ENCODE data around the gene CDS2. TPM values are rescaled to one million over a fixed set of nuclear protein-coding genes. Genes with fewer than 3 reads are reported as not detected.

The CDS2 gene
- total and polyA plus RNA-seq, 2 of the 13 experiments (the other 11 are each of a cell fraction or from before 2014, with no cell fraction given), result 81.3 to 153 TPM

DNA sequence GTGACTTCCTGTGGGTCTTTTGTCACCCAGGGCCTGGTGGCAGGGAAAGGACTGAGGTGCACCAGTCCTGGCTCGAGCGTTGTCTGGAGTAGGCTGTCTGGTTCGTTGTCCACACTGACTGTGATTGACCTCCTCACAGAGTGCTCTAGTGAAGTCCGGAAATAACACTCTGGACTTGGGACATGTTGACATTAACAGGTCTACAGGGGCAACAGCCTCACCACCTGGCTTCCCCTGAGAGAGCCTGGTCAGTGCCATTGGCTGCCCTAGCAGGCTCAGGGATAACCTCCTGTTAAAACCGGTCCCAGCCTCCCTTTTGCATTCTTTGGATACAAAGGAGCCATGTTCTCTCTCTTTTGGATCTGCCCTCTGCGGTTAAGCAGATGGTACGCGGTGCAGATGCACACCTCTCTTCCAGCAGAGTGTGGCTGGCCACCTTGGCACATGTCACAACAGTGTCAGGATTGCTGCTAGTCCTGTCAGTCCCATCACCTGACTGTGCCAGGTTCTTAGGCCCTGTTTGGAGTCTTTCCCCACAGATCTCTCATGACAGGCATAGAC, 46.2 kb downstream of the CDS2 start (continued):
- TF ChIP-seq, protein P1, sequence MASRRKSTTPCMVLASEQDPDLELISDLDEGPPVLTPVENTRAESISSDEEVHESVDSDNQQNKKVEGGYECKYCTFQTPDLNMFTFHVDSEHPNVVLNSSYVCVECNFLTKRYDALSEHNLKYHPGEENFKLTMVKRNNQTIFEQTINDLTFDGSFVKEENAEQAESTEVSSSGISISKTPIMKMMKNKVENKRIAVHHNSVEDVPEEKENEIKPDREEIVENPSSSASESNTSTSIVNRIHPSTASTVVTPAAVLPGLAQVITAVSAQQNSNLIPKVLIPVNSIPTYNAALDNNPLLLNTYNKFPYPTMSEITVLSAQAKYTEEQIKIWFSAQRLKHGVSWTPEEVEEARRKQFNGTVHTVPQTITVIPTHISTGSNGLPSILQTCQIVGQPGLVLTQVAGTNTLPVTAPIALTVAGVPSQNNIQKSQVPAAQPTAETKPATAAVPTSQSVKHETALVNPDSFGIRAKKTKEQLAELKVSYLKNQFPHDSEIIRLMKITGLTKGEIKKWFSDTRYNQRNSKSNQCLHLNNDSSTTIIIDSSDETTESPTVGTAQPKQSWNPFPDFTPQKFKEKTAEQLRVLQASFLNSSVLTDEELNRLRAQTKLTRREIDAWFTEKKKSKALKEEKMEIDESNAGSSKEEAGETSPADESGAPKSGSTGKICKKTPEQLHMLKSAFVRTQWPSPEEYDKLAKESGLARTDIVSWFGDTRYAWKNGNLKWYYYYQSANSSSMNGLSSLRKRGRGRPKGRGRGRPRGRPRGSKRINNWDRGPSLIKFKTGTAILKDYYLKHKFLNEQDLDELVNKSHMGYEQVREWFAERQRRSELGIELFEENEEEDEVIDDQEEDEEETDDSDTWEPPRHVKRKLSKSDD (CRISPR knock-in tag; IDR thresholded peaks at IDR 0.05; ENCODE audit: low read depth), result no peak
- TF ChIP-seq, protein P2, sequence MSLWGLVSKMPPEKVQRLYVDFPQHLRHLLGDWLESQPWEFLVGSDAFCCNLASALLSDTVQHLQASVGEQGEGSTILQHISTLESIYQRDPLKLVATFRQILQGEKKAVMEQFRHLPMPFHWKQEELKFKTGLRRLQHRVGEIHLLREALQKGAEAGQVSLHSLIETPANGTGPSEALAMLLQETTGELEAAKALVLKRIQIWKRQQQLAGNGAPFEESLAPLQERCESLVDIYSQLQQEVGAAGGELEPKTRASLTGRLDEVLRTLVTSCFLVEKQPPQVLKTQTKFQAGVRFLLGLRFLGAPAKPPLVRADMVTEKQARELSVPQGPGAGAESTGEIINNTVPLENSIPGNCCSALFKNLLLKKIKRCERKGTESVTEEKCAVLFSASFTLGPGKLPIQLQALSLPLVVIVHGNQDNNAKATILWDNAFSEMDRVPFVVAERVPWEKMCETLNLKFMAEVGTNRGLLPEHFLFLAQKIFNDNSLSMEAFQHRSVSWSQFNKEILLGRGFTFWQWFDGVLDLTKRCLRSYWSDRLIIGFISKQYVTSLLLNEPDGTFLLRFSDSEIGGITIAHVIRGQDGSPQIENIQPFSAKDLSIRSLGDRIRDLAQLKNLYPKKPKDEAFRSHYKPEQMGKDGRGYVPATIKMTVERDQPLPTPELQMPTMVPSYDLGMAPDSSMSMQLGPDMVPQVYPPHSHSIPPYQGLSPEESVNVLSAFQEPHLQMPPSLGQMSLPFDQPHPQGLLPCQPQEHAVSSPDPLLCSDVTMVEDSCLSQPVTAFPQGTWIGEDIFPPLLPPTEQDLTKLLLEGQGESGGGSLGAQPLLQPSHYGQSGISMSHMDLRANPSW (CRISPR knock-in tag; IDR thresholded peaks at IDR 0.05; ENCODE audit: borderline replicate concordance), result no peak
- TF ChIP-seq, protein P3, sequence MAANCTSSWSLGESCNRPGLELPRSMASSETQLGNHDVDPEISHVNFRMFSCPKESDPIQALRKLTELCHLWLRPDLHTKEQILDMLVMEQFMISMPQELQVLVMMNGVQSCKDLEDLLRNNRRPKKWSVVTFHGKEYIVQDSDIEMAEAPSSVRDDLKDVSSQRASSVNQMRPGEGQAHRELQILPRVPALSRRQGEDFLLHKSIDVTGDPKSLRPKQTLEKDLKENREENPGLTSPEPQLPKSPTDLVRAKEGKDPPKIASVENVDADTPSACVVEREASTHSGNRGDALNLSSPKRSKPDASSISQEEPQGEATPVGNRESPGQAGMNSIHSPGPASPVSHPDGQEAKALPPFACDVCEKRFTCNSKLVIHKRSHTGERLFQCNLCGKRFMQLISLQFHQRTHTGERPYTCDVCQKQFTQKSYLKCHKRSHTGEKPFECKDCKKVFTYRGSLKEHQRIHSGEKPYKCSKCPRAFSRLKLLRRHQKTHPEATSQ (CRISPR knock-in tag; IDR thresholded peaks at IDR 0.05; ENCODE audit: borderline replicate concordance), result 0 out of 2 replicates have a peak, but pooled peaks have one; percentile 48
- TF ChIP-seq ZNF816 (CRISPR knock-in tag; IDR thresholded peaks at IDR 0.05; ENCODE audit: borderline replicate concordance), result no peak
- no peak for TF ChIP-seq ZSCAN30 (CRISPR knock-in tag; IDR thresholded peaks at IDR 0.05)
- TF ChIP-seq NFATC3 (CRISPR knock-in tag; IDR thresholded peaks at IDR 0.05), result no peak
- no peak for TF ChIP-seq U2AF1 (optimal IDR thresholded peaks at IDR 0.05; ENCODE audit: low read depth, low read length)
- peak; percentile 77; the same call in 1 of the 2 replicates for TF ChIP-seq ELF1 (CRISPR knock-in tag; IDR thresholded peaks at IDR 0.05)
- TF ChIP-seq ZNF333 (CRISPR knock-in tag; IDR thresholded peaks at IDR 0.05; ENCODE audit: borderline replicate concordance), result no peak
- 0 out of 2 replicates have a peak, but pooled peaks have one; percentile 66 for TF ChIP-seq ZNF264 (CRISPR knock-in tag; IDR thresholded peaks at IDR 0.05)
- no peak for TF ChIP-seq ZNF577 (CRISPR knock-in tag; IDR thresholded peaks at IDR 0.05; ENCODE audit: borderline replicate concordance, low read depth)
- TF ChIP-seq ZBTB1 (CRISPR knock-in tag; IDR thresholded peaks at IDR 0.05; ENCODE audit: borderline replicate concordance), result no peak
- TF ChIP-seq ZNF550 (CRISPR knock-in tag; IDR thresholded peaks at IDR 0.05; ENCODE audit: borderline replicate concordance), result no peak
- TF ChIP-seq, protein P4, sequence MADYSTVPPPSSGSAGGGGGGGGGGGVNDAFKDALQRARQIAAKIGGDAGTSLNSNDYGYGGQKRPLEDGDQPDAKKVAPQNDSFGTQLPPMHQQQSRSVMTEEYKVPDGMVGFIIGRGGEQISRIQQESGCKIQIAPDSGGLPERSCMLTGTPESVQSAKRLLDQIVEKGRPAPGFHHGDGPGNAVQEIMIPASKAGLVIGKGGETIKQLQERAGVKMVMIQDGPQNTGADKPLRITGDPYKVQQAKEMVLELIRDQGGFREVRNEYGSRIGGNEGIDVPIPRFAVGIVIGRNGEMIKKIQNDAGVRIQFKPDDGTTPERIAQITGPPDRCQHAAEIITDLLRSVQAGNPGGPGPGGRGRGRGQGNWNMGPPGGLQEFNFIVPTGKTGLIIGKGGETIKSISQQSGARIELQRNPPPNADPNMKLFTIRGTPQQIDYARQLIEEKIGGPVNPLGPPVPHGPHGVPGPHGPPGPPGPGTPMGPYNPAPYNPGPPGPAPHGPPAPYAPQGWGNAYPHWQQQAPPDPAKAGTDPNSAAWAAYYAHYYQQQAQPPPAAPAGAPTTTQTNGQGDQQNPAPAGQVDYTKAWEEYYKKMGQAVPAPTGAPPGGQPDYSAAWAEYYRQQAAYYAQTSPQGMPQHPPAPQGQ (CRISPR knock-in tag; IDR thresholded peaks at IDR 0.05; ENCODE audit: borderline replicate concordance), result no peak
- no peak for TF ChIP-seq RFX3 (CRISPR knock-in tag; IDR thresholded peaks at IDR 0.05)
- TF ChIP-seq, protein P5, sequence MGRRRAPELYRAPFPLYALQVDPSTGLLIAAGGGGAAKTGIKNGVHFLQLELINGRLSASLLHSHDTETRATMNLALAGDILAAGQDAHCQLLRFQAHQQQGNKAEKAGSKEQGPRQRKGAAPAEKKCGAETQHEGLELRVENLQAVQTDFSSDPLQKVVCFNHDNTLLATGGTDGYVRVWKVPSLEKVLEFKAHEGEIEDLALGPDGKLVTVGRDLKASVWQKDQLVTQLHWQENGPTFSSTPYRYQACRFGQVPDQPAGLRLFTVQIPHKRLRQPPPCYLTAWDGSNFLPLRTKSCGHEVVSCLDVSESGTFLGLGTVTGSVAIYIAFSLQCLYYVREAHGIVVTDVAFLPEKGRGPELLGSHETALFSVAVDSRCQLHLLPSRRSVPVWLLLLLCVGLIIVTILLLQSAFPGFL (CRISPR knock-in tag; IDR thresholded peaks at IDR 0.05), result no peak
- TF ChIP-seq, protein P6, sequence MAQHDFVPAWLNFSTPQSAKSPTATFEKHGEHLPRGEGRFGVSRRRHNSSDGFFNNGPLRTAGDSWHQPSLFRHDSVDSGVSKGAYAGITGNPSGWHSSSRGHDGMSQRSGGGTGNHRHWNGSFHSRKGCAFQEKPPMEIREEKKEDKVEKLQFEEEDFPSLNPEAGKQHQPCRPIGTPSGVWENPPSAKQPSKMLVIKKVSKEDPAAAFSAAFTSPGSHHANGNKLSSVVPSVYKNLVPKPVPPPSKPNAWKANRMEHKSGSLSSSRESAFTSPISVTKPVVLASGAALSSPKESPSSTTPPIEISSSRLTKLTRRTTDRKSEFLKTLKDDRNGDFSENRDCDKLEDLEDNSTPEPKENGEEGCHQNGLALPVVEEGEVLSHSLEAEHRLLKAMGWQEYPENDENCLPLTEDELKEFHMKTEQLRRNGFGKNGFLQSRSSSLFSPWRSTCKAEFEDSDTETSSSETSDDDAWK (CRISPR knock-in tag; IDR thresholded peaks at IDR 0.05), result no peak
- TF ChIP-seq ZNF652 (CRISPR knock-in tag; IDR thresholded peaks at IDR 0.05; ENCODE audit: borderline replicate concordance, low read depth), result no peak

Data from HepG2 (cell line).